ENCODE measurements around the gene SNRPD1.
"Not testable (repeated sequence)": the region's sequence is repeated elsewhere in the genome, so short reads cannot be mapped to it uniquely, and the experiment has no call there.

SNRPD1 gene

GRCh38 chr18:21638822-21639221 lies 26.7 kb downstream of the SNRPD1 start:
- no peaks in the 10 kb centered on the region for H3K9me3 ChIP-seq (ENCODE audit: control insufficient read depth in 2 of 2, low read length in 2 of 2)
- H3K9ac ChIP-seq (ENCODE audit: low read length in 2 of 2), result no peak overlapping the region
- no peak overlapping the region for H3K4me3 ChIP-seq (ENCODE audit: low read length in 2 of 2)
- H3K27me3 ChIP-seq (ENCODE audit: control insufficient read depth in 1 of 2, insufficient read depth in 2 of 2, low read length in 2 of 2), result no peaks in the 10 kb centered on the region
- H3K4me1 ChIP-seq (ENCODE audit: control insufficient read depth, insufficient read depth, low read length), result no peaks in the 10 kb centered on the region
- no peak overlapping the region for H3K27ac ChIP-seq (ENCODE audit: low read length)
- H3K36me3 ChIP-seq (ENCODE audit: control insufficient read depth in 2 of 2, insufficient read depth in 2 of 2, low read length in 2 of 2), result peaks cover 0 to 4% of the 10 kb centered on the region in 2 donors

GRCh38 chr18:21640375-21640774 lies 28.3 kb downstream of the SNRPD1 start:
- H3K9me3 ChIP-seq (ENCODE audit: control insufficient read depth in 2 of 2, low read length in 2 of 2); H3K4me3 ChIP-seq (ENCODE audit: low read length in 2 of 2); H3K36me3 ChIP-seq (ENCODE audit: control insufficient read depth in 2 of 2, insufficient read depth in 2 of 2, low read length in 2 of 2); H3K4me1 ChIP-seq (ENCODE audit: control insufficient read depth, insufficient read depth, low read length); H3K27ac ChIP-seq (ENCODE audit: low read length); H3K9ac ChIP-seq (ENCODE audit: low read length in 2 of 2); H3K27me3 ChIP-seq (ENCODE audit: control insufficient read depth in 1 of 2, insufficient read depth in 2 of 2, low read length in 2 of 2): not testable (repeated sequence)

- no peaks in the 10 kb centered on the region for H3K4me1 ChIP-seq (ENCODE audit: control insufficient read depth, insufficient read depth, low read length)
- no peak overlapping the region for H3K9ac ChIP-seq (ENCODE audit: low read length in 2 of 2)
- no peaks in the 10 kb centered on the region for H3K9me3 ChIP-seq (ENCODE audit: control insufficient read depth in 2 of 2, low read length in 2 of 2)
- no peaks in the 10 kb centered on the region for H3K36me3 ChIP-seq (ENCODE audit: control insufficient read depth in 2 of 2, insufficient read depth in 2 of 2, low read length in 2 of 2)
- H3K27me3 ChIP-seq (ENCODE audit: control insufficient read depth in 1 of 2, insufficient read depth in 2 of 2, low read length in 2 of 2), result no peaks in the 10 kb centered on the region
- H3K27ac ChIP-seq (ENCODE audit: low read length), result no peak overlapping the region
- no peak overlapping the region for H3K4me3 ChIP-seq (ENCODE audit: low read length in 2 of 2)
Observed at GRCh38 chr18:21650311-21650710, 38.2 kb downstream of the SNRPD1 start.

GRCh38 chr18:21652073-21652472 lies 40.0 kb downstream of the SNRPD1 start:
- Histone ChIP-seq H3K36me3 (ENCODE audit: control insufficient read depth in 2 of 2, insufficient read depth in 2 of 2, low read length in 2 of 2) (no peaks in the 10 kb centered on the region), H3K27ac (ENCODE audit: low read length) (no peak overlapping the region), H3K4me3 (ENCODE audit: low read length in 2 of 2) (no peak overlapping the region), H3K9ac (ENCODE audit: low read length in 2 of 2) (no peak overlapping the region), H3K4me1 (ENCODE audit: control insufficient read depth, insufficient read depth, low read length) (no peaks in the 10 kb centered on the region), H3K27me3 (ENCODE audit: control insufficient read depth in 1 of 2, insufficient read depth in 2 of 2, low read length in 2 of 2) (no peaks in the 10 kb centered on the region), H3K9me3 (ENCODE audit: control insufficient read depth in 2 of 2, low read length in 2 of 2) (no peaks in the 10 kb centered on the region)

- H3K27ac ChIP-seq (ENCODE audit: low read length), result no peak overlapping the region
- H3K9me3 ChIP-seq (ENCODE audit: control insufficient read depth in 2 of 2, low read length in 2 of 2), result no peaks in the 10 kb centered on the region
- H3K9ac ChIP-seq (ENCODE audit: low read length in 2 of 2), result no peak overlapping the region
- no peak overlapping the region for H3K4me3 ChIP-seq (ENCODE audit: low read length in 2 of 2)
- H3K4me1 ChIP-seq (ENCODE audit: control insufficient read depth, insufficient read depth, low read length), result no peaks in the 10 kb centered on the region
- H3K27me3 ChIP-seq (ENCODE audit: control insufficient read depth in 1 of 2, insufficient read depth in 2 of 2, low read length in 2 of 2), result no peaks in the 10 kb centered on the region
- H3K36me3 ChIP-seq (ENCODE audit: control insufficient read depth in 2 of 2, insufficient read depth in 2 of 2, low read length in 2 of 2), result no peaks in the 10 kb centered on the region
Observed at GRCh38 chr18:21653361-21653760, 41.2 kb downstream of the SNRPD1 start.

GRCh38 chr18:21656402-21656801 lies 44.3 kb downstream of the SNRPD1 start:
- Histone ChIP-seq H3K9me3 (ENCODE audit: control insufficient read depth in 2 of 2, low read length in 2 of 2) (no peaks in the 10 kb centered on the region), H3K36me3 (ENCODE audit: control insufficient read depth in 2 of 2, insufficient read depth in 2 of 2, low read length in 2 of 2) (no peaks in the 10 kb centered on the region), H3K4me1 (ENCODE audit: control insufficient read depth, insufficient read depth, low read length) (no peaks in the 10 kb centered on the region), H3K4me3 (ENCODE audit: low read length in 2 of 2) (no peak overlapping the region), H3K9ac (ENCODE audit: low read length in 2 of 2) (no peak overlapping the region), H3K27ac (ENCODE audit: low read length) (no peak overlapping the region), H3K27me3 (ENCODE audit: control insufficient read depth in 1 of 2, insufficient read depth in 2 of 2, low read length in 2 of 2) (no peaks in the 10 kb centered on the region)

GRCh38 chr18:21660078-21660477 lies 48.0 kb downstream of the SNRPD1 start:
- H3K4me3 ChIP-seq (ENCODE audit: low read length in 2 of 2), result no peak overlapping the region
- peaks cover 0 to 3% of the 10 kb centered on the region in 2 donors for H3K36me3 ChIP-seq (ENCODE audit: control insufficient read depth in 2 of 2, insufficient read depth in 2 of 2, low read length in 2 of 2)
- no peaks in the 10 kb centered on the region for H3K27me3 ChIP-seq (ENCODE audit: control insufficient read depth in 1 of 2, insufficient read depth in 2 of 2, low read length in 2 of 2)
- H3K9ac ChIP-seq (ENCODE audit: low read length in 2 of 2), result no peak overlapping the region
- no peaks in the 10 kb centered on the region for H3K9me3 ChIP-seq (ENCODE audit: control insufficient read depth in 2 of 2, low read length in 2 of 2)
- H3K4me1 ChIP-seq (ENCODE audit: control insufficient read depth, insufficient read depth, low read length), result no peaks in the 10 kb centered on the region
- no peak overlapping the region for H3K27ac ChIP-seq (ENCODE audit: low read length)

GRCh38 chr18:21662581-21662980 lies 50.5 kb downstream of the SNRPD1 start:
- no peak overlapping the region for H3K9ac ChIP-seq (ENCODE audit: low read length in 2 of 2)
- no peak overlapping the region for H3K4me3 ChIP-seq (ENCODE audit: low read length in 2 of 2)
- H3K27ac ChIP-seq (ENCODE audit: low read length), result no peak overlapping the region
- H3K36me3 ChIP-seq (ENCODE audit: control insufficient read depth in 2 of 2, insufficient read depth in 2 of 2, low read length in 2 of 2), result peaks cover 0 to 3% of the 10 kb centered on the region in 2 donors
- H3K9me3 ChIP-seq (ENCODE audit: control insufficient read depth in 2 of 2, low read length in 2 of 2), result no peaks in the 10 kb centered on the region
- H3K4me1 ChIP-seq (ENCODE audit: control insufficient read depth, insufficient read depth, low read length), result no peaks in the 10 kb centered on the region
- H3K27me3 ChIP-seq (ENCODE audit: control insufficient read depth in 1 of 2, insufficient read depth in 2 of 2, low read length in 2 of 2), result no peaks in the 10 kb centered on the region

GRCh38 chr18:21663578-21663977 lies 51.5 kb downstream of the SNRPD1 start:
- H3K9me3 ChIP-seq (ENCODE audit: control insufficient read depth in 2 of 2, low read length in 2 of 2), result no peaks in the 10 kb centered on the region
- no peak overlapping the region for H3K9ac ChIP-seq (ENCODE audit: low read length in 2 of 2)
- H3K36me3 ChIP-seq (ENCODE audit: control insufficient read depth in 2 of 2, insufficient read depth in 2 of 2, low read length in 2 of 2), result peaks cover 0 to 3% of the 10 kb centered on the region in 2 donors
- H3K27ac ChIP-seq (ENCODE audit: low read length), result no peak overlapping the region
- no peak overlapping the region for H3K4me3 ChIP-seq (ENCODE audit: low read length in 2 of 2)
- H3K4me1 ChIP-seq (ENCODE audit: control insufficient read depth, insufficient read depth, low read length), result no peaks in the 10 kb centered on the region
- no peaks in the 10 kb centered on the region for H3K27me3 ChIP-seq (ENCODE audit: control insufficient read depth in 1 of 2, insufficient read depth in 2 of 2, low read length in 2 of 2)

GRCh38 chr18:21664069-21664468 lies 52.0 kb downstream of the SNRPD1 start:
- H3K9me3 ChIP-seq (ENCODE audit: control insufficient read depth in 2 of 2, low read length in 2 of 2), result no peaks in the 10 kb centered on the region
- no peak overlapping the region for H3K4me3 ChIP-seq (ENCODE audit: low read length in 2 of 2)
- no peaks in the 10 kb centered on the region for H3K4me1 ChIP-seq (ENCODE audit: control insufficient read depth, insufficient read depth, low read length)
- no peak overlapping the region for H3K27ac ChIP-seq (ENCODE audit: low read length)
- H3K9ac ChIP-seq (ENCODE audit: low read length in 2 of 2), result no peak overlapping the region
- peaks cover 0 to 3% of the 10 kb centered on the region in 2 donors for H3K36me3 ChIP-seq (ENCODE audit: control insufficient read depth in 2 of 2, insufficient read depth in 2 of 2, low read length in 2 of 2)
- no peaks in the 10 kb centered on the region for H3K27me3 ChIP-seq (ENCODE audit: control insufficient read depth in 1 of 2, insufficient read depth in 2 of 2, low read length in 2 of 2)

GRCh38 chr18:21669736-21670285 lies 57.7 kb downstream of the SNRPD1 start:
- Histone ChIP-seq H3K27me3 (ENCODE audit: control insufficient read depth in 1 of 2, insufficient read depth in 2 of 2, low read length in 2 of 2) (no peaks in the 10 kb centered on the region), H3K9ac (ENCODE audit: low read length in 2 of 2) (no peak overlapping the region), H3K4me1 (ENCODE audit: control insufficient read depth, insufficient read depth, low read length) (no peaks in the 10 kb centered on the region), H3K27ac (ENCODE audit: low read length) (no peak overlapping the region), H3K4me3 (ENCODE audit: low read length in 2 of 2) (no peak overlapping the region), H3K9me3 (ENCODE audit: control insufficient read depth in 2 of 2, low read length in 2 of 2) (no peaks in the 10 kb centered on the region), H3K36me3 (ENCODE audit: control insufficient read depth in 2 of 2, insufficient read depth in 2 of 2, low read length in 2 of 2) (no peaks in the 10 kb centered on the region)

All from stomach smooth muscle (tissue), 2 donors.